Measurements from ENCODE around the gene AMER1. TPM values are rescaled to one million over a fixed set of nuclear protein-coding genes. Genes with fewer than 3 reads are reported as not detected.

AMER1 gene
- total RNA-seq: 1 to 10 TPM; 2.5 to 3.3 (median 3.0) TPM

DNA sequence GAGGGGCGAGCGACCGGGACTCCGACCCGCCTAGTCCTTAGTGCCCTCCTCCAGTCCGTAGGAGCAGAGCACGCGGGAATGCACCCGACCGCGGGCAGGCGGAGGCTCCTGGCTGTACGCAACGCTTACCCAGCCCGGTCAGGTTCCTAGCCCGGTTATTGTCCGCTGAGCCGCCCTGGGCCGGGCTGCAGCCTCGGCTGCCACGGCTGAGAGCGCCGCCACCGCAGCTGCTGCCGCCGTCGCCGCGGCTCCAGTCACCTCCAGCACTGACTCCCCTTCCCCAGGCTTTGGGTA is at the start of gene AMER1:
AMER1 (minus strand) TSS at position 268 of the 294 bp plus-strand sequence. CDS start 12,422 bp downstream, outside the sequence.
- no peak for TF ChIP-seq CTCF (IDR thresholded peaks at IDR 0.05; ENCODE audit: low read depth)

GRCh38 chrX:64230123-64230970 is 24.8 kb upstream of the AMER1 start, which contains the start of gene ASB12:
ASB12 (minus strand) TSS chrX:64230607; CDS start chrX:64225650, 4,957 bp downstream.
- TF ChIP-seq CTCF (IDR thresholded peaks at IDR 0.05; ENCODE audit: low read depth): no peak

DNA sequence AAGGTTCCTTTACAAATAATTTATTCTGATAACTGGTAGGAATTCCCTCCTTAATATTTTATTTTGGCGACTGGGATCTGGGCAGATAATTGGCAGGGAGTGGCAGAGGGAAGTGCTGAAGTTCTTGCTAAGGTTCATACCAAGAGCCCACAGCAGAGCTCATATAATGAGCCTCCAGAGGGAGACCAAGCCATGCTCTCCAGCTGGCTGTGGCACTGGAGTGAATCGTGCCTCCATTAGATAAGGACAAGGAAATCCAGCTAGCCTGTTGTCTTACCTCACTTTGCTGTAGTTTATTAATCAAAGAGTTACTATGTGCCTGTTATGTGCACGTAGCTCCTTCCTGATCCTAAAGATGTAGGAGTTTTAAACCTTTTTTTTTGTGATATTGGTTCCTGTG is 23.6 kb upstream of the AMER1 start:
- TF ChIP-seq CTCF (IDR thresholded peaks at IDR 0.05; ENCODE audit: low read depth): no peak

- TF ChIP-seq CTCF (IDR thresholded peaks at IDR 0.05; ENCODE audit: low read depth): no peak
Observed at GRCh38 chrX:64218023-64218422, 12.5 kb upstream of the AMER1 start.

- no peak for TF ChIP-seq CTCF (IDR thresholded peaks at IDR 0.05; ENCODE audit: low read depth)
Observed at GRCh38 chrX:64206556-64207162, 1.2 kb upstream of the AMER1 start.

DNA sequence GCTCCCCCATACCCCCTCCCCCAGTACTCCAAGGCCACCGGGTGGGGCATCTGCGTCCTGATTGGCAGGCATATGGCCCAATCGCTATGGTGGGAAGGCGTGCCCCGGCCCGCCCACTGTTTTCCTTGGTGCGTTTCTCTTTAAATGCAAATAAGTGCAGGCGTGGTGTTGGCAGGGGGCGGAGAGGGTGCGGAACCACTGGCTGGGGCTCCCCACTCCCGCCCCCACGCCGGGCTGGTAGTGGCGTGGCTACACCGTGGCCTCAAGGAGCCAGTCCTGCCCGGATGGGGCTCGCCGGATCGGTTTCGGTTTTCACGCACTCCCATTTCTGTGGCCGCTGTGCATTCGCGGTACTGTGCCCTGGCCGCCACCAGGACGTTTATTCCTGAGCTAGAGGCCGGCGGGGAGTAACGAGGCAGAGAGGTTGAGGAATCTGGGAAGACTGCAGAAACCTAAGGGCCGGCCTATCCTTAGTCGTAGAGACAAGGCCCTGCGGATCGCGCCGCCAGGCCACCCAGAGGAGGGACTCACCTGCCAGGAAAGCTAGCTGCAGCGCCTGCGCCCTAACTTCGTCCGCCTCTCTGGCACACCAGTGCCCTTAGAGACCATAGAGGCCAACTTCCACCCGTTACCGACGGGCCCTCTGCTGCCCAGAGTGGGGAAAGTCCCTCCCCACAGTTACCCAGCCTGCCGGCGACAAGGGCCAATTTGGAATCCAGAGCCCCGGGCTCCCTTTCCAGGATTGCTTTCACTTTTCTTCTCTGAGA is 410 bp upstream of the AMER1 start:
- TF ChIP-seq CTCF (IDR thresholded peaks at IDR 0.05; ENCODE audit: low read depth): no peak

All from subcutaneous adipose tissue (tissue), 4 donors.